Measurements from ENCODE around the gene MYPOP. TPM values are rescaled to one million over a fixed set of nuclear protein-coding genes. Genes with fewer than 3 reads are reported as not detected.

MYPOP gene
- total and polyA plus RNA-seq, 2 of the 13 experiments (the other 11 are each of a cell fraction or from before 2014, with no cell fraction given), result 2.3 to 2.7 TPM

- TF ChIP-seq, protein P1, sequence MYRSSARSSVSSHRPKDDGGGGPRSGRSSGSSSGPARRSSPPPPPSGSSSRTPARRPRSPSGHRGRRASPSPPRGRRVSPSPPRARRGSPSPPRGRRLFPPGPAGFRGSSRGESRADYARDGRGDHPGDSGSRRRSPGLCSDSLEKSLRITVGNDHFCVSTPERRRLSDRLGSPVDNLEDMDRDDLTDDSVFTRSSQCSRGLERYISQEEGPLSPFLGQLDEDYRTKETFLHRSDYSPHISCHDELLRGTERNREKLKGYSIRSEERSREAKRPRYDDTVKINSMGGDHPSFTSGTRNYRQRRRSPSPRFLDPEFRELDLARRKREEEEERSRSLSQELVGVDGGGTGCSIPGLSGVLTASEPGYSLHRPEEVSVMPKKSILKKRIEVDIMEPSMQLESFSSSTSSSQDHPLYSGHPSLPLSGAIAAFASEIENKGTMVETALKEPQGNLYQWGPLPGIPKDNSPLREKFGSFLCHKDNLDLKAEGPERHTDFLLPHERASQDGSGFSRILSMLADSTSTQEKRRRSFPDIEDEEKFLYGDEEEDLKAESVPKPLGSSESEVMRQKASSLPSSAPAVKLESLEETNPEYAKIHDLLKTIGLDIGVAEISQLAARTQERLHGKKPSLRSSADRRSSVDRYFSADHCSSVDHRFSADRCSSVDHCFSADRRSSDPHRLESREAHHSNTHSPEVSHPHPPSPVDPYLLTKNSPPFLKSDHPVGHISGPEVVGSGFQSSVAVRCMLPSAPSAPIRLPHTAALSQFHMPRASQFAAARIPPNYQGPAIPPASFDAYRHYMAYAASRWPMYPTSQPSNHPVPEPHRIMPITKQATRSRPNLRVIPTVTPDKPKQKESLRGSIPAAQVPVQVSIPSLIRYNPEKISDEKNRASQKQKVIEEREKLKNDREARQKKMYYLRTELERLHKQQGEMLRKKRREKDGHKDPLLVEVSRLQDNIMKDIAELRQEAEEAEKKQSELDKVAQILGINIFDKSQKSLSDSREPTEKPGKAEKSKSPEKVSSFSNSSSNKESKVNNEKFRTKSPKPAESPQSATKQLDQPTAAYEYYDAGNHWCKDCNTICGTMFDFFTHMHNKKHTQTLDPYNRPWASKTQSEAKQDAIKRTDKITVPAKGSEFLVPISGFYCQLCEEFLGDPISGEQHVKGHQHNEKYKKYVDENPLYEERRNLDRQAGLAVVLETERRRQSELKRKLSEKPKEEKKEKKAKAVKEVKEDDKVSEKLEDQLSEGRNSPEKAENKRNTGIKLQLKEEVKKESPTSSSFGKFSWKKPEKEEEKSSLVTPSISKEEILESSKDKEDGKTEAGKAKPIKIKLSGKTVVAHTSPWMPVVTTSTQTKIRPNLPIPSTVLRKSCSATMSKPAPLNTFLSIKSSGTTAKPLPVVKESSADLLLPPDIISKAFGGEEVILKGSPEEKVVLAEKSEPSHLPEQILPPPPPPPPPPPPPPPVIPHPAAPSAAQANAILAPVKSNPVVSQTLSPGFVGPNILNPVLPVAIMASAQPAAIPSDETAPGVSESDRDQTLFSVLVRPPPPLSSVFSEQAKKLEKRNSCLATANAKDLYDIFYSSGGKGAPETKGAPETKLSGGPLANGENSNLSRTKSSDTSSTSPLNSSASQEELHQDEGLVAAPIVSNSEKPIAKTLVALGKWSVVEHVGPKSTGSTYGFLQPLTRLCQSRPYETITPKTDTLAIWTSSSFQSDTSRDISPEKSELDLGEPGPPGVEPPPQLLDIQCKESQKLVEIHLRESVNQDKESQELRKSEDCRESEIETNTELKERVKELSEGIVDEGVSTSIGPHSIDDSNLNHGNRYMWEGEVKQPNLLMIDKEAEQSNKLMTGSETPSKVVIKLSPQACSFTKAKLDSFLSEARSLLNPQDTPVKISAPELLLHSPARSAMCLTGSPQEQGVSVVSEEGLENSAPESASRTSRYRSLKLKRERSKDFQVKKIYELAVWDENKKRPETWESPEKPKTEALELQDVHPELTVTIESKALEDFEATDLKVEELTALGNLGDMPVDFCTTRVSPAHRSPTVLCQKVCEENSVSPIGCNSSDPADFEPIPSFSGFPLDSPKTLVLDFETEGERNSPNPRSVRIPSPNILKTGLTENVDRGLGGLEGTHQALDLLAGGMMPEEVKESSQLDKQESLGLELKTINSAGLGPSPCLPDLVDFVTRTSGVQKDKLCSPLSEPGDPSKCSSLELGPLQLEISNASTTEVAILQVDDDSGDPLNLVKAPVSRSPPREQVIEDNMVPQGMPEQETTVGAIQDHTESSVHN (CRISPR knock-in tag; IDR thresholded peaks at IDR 0.05), result no peak
- TF ChIP-seq JUNB (CRISPR knock-in tag; IDR thresholded peaks at IDR 0.05; ENCODE audit: borderline replicate concordance) (no peak), RBFOX2 (IDR thresholded peaks at IDR 0.05; ENCODE audit: low read depth, low read length) (peak; percentile 90), ZNF644 (CRISPR knock-in tag; IDR thresholded peaks at IDR 0.05; ENCODE audit: low read depth) (no peak), FOXA3 (CRISPR knock-in tag; IDR thresholded peaks at IDR 0.05) (peak; percentile 30; the same call in 1 of the 2 replicates), ZNF205 (CRISPR knock-in tag; IDR thresholded peaks at IDR 0.05) (peak; percentile 77; the same call in 1 of the 2 replicates), ZNF12 (CRISPR knock-in tag; IDR thresholded peaks at IDR 0.05) (no peak), ZNF766 (CRISPR knock-in tag; IDR thresholded peaks at IDR 0.05; ENCODE audit: borderline replicate concordance) (no peak), ZNF225 (CRISPR knock-in tag; IDR thresholded peaks at IDR 0.05) (no peak), ZNF350 (CRISPR knock-in tag; IDR thresholded peaks at IDR 0.05; ENCODE audit: borderline replicate concordance, low read depth) (0 out of 2 replicates have a peak, but pooled peaks have one; percentile 24), PLSCR1 (CRISPR knock-in tag; IDR thresholded peaks at IDR 0.05; ENCODE audit: borderline replicate concordance) (no peak), TEAD3 (CRISPR knock-in tag; optimal IDR thresholded peaks at IDR 0.05; ENCODE audit: borderline replicate concordance) (no peak), HNF4G (IDR thresholded peaks at IDR 0.05; ENCODE audit: borderline replicate concordance, low read depth, low read length) (0 out of 2 replicates have a peak, but pooled peaks have one; percentile 23), HNF4G (CRISPR knock-in tag; IDR thresholded peaks at IDR 0.05; ENCODE audit: borderline replicate concordance, low read depth) (no peak), SYNCRIP (IDR thresholded peaks at IDR 0.05; ENCODE audit: insufficient read depth, low read depth, low read length) (no peak), ZNF777 (CRISPR knock-in tag; IDR thresholded peaks at IDR 0.05) (peak; percentile 90), NFIB (CRISPR knock-in tag; IDR thresholded peaks at IDR 0.05; ENCODE audit: borderline replicate concordance) (no peak), SNAI1 (CRISPR knock-in tag; IDR thresholded peaks at IDR 0.05; ENCODE audit: borderline replicate concordance) (peak; percentile 88; the same call in 1 of the 2 replicates), SALL2 (CRISPR knock-in tag; IDR thresholded peaks at IDR 0.05) (peak; percentile 56), THRA (CRISPR knock-in tag; IDR thresholded peaks at IDR 0.05; ENCODE audit: borderline replicate concordance) (peak; percentile 72)
These were observed 38.4 kb downstream of the MYPOP start, which contains the start of gene FOXA3 (continued) for GRCh38 chr19:45863840-45864628.
